DLD1 (cell line): ENCODE results near the gene SLMAP.

Experiments used
- in situ Hi-C: cut with HindIII; loops from 2 replicates; pipeline ENCODE4 v1.10.0; 2017; ENCODE audit warnings: low sequenced_read_pairs

The SLMAP gene

DNA sequence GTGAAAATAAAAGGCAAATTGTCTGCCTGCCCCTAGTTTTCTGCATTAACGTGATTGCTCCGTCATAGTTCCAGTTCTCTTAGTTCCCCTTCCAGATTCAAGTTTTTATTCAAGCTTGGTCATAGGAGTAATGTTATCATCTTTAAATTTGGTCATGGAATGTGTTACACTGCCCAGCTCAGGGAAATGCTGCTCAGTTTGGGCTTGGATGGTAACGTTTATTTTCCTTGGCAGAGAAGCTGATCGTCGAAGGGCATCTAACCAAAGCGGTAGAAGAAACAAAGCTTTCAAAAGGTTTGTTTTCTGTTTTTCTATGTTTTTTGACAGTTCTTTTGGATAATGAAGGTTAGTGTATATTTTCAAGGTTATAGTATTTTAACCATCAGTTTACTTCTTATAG lies 133.7 kb downstream of the SLMAP start:
- in situ Hi-C loops = no loop called here

GRCh38 chr3:57890874-57891273 lies 134.8 kb downstream of the SLMAP start:
- in situ Hi-C loops = no loop called here

DNA sequence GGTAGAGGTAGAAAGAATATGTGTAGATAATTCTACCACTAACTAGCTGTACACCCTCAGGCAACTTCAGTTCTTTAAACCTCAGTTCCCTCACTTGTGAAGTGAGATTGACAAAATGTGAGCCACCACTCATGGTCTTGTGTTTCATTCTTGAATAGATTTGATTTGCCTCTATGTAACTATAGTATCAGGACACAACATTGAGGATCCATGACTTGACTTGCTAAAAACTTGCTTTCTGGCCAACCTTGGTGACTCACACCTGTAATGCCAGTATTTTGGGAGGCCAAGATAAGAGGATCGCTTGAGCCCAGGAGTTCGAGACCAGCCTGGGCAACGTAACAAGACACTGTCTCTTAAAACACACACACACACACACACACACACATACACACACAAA lies 136.3 kb downstream of the SLMAP start:
- in situ Hi-C loops = no loop called here

DNA sequence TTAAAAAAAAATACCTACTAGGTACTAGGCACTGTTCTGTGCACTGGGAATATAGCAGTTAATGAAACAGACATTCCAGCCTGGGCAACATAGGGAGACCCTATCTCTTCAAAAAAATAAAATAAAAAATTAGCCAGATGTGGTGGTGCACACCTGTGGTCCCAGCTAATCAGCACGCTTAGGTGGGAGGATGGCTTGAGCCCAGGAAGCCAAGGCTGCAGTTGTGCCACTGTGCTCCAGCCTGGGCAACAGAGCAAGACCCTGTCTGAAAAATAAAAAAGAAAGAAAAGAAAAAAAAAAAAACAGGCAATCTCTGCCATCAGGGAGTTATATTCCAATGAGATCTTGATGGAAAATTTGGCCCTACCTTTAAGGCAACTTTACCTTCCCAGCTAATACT lies 137.0 kb downstream of the SLMAP start:
- in situ Hi-C loops = no loop called here

- in situ Hi-C loops = no loop called here
Observed at GRCh38 chr3:57893668-57894067, 137.6 kb downstream of the SLMAP start.

GRCh38 chr3:57896031-57896430 lies 139.9 kb downstream of the SLMAP start:
- in situ Hi-C loops = no loop called here

GRCh38 chr3:57896691-57897090 lies 140.6 kb downstream of the SLMAP start:
- in situ Hi-C loops = no loop called here

GRCh38 chr3:57900786-57901185 lies 144.7 kb downstream of the SLMAP start:
- in situ Hi-C loops = no loop called here

- in situ Hi-C loops = no loop called here
Observed at GRCh38 chr3:57903124-57903890, 147.2 kb downstream of the SLMAP start.

DNA sequence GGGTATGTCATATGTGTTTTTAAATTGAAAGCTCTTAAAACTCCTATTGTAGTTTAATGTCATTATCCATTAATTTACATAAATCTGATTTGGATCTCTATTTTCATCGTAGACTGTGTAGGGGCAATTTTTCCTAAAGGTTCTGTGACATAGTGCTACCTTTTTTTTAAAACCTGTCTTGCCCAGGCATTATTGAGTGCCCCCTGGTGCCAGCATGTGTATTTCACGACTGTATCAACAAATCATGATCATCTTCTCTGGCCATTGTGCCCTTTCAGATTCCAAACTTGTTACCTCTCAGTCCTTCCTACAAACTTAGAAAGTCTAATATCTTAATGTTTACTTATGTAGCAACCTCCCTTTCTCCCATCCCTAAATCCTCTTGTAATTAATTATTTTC lies 154.9 kb downstream of the SLMAP start:
- in situ Hi-C loops = no loop called here

GRCh38 chr3:57911593-57911992 lies 155.5 kb downstream of the SLMAP start:
- in situ Hi-C loops = no loop called here

DNA sequence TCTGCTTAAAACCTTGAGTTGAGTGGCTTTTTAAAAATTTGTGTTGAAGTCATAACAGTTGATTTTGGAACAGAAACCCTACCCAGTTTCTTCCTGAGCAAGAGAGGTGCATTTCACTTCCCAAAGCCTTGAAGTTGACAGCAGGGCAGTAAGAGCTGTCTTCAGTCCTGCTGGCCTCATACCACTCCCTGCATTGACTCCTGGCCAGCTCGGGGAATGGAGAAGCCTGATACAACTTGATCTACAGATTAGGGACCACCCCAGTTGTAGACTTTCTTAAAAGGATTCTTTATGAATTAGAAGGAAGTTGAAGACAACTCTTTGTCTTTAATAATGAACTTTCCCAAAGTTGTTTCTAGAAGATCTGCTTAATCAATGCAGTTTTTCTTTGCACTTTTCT lies 161.5 kb downstream of the SLMAP start:
- in situ Hi-C loops = no loop called here

DNA sequence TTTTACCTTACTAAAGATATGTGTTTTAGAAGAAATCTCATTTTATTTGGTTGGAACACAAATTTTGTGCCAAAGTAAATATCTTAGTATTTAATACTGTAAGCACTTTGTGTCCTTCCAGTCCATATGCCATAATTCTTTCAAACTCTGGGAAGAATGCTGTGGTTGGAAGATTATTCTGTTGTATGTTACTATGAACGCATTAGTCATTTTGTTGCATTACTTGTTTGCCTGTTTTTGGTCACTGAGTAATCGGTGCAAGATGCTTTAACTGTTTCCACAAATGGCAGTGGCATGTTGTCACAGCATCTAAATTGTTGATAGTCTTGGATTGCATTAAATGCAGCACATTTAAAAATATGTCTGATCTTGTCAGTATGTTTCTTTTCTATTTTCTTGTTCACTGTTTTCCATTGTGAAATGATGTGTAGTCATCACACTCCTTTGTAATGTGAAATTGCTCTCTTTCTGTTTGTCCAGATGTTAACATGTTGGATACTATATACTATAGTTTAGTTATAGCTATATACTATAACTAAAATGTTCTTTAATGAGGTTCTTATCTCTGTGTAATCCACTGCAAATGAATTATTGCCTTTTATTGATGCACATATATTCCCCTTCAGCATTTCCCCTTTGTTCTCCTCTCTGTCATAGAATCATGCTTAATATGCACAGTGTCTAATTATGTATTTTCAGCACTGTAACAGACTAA lies 162.2 kb downstream of the SLMAP start:
- in situ Hi-C loops = no loop called here

GRCh38 chr3:57919987-57920386 lies 163.9 kb downstream of the SLMAP start:
- in situ Hi-C loops = no loop called here

- in situ Hi-C loops = no loop called here
Observed at GRCh38 chr3:57923101-57923500, 167.0 kb downstream of the SLMAP start.

DNA sequence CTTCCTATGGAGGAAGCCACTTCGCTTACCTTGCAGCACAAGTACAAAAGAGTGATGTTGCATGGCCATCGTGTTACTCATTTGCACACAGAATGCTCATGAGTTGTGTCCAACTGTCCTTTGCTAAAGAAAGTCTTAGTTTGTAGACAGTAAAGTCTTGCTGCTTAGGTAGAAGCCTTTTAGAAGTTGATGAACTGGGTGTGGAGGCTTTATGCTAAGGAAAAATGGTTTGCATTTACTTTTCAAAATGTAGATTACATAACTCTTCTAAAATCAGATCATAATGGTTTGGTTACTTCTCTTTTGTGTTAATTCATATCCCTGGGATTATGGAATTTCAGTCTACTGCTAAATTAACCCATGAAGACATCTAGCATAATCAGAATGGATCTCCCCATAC lies 167.6 kb downstream of the SLMAP start:
- in situ Hi-C loops = no loop called here

GRCh38 chr3:57927166-57927565 lies 171.1 kb downstream of the SLMAP start:
- in situ Hi-C loops = no loop called here

- in situ Hi-C loops = no loop called here
Observed at GRCh38 chr3:57927916-57928315, 171.8 kb downstream of the SLMAP start.

DNA sequence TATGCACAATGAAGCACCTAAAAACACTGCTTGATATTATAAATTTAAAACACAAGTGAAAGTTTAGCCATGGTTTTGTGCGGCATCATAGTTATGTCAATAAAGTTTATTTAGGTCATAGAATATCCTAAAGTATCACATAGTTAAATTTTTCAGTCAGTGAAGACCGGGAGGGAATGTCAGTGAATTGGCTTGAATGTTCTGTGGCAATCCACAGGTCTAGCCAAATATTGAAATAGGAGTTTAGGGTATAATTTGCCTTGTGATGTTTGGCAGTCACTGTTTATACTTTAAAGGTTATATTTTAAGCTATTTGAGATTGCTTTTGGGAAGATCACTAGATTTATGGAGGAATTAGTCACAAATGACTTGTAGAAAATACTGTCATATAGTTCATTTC lies 172.4 kb downstream of the SLMAP start:
- in situ Hi-C loops = no loop called here

DNA sequence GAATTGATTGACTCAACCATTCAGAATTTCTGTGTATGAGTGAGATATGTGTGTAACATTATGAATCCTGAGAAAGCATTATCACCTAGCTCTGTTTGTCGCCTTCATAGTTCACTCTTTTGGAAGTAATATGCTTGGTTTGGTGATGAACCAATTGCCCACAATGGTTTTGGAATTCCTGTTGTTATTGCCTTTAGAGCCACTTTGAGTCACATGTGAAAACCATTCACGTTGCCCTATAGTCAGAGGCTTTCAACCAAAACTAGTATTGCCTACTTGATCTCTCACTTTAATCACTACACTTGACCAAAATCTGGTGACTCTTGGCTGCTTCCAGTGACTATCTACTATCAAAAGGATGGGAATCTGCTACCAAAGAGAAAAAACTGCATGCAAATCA lies 173.9 kb downstream of the SLMAP start:
- in situ Hi-C loops = no loop called here

DNA sequence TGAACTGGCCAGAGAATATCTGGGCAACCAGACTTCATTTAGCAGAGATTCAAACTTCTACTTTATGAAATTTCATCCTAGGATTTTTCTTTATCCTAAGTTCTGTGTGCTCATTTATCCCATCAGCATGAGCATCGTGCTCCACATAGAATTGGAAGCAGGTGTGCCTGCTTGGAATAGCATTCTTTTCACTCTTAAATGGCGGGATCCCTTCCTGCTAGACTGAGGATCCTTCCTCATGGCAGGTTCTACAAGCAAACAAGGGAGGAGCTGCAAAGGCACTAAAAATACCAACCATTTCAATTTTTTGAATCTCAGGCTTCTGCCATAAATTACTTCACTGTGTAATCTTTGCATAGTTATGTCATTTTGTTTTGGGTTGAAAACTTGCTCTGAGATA lies 177.5 kb downstream of the SLMAP start:
- in situ Hi-C loops = no loop called here

- in situ Hi-C loops = no loop called here
Observed at GRCh38 chr3:57934373-57934772, 178.3 kb downstream of the SLMAP start.

- in situ Hi-C loops = no loop called here
Observed at GRCh38 chr3:57935539-57935938, 179.4 kb downstream of the SLMAP start.
